ENCODE data around the gene WDR17.

WDR17 gene

GRCh38 chr4:176191974-176192373 lies 126.3 kb downstream of the WDR17 start:
- TF ChIP-seq CTCF (IDR thresholded peaks at IDR 0.05): peak; percentile 38; the same call in 1 of the 2 replicates

GRCh38 chr4:176193126-176193525 lies 127.5 kb downstream of the WDR17 start:
- no peak for TF ChIP-seq CTCF (IDR thresholded peaks at IDR 0.05)

GRCh38 chr4:176193938-176194337 lies 128.3 kb downstream of the WDR17 start:
- TF ChIP-seq CTCF (IDR thresholded peaks at IDR 0.05): no peak

GRCh38 chr4:176195184-176195978 lies 129.7 kb downstream of the WDR17 start, which contains the start of gene SPATA4:
SPATA4 (minus strand) TSS chr4:176195585; CDS start chr4:176195562, 23 bp downstream.
- TF ChIP-seq CTCF (IDR thresholded peaks at IDR 0.05): no peak

GRCh38 chr4:176198316-176198903 lies 132.8 kb downstream of the WDR17 start:
- TF ChIP-seq CTCF (IDR thresholded peaks at IDR 0.05): no peak

GRCh38 chr4:176205299-176205698 lies 139.7 kb downstream of the WDR17 start:
- no peak for TF ChIP-seq CTCF (IDR thresholded peaks at IDR 0.05)

GRCh38 chr4:176207839-176208238 lies 142.2 kb downstream of the WDR17 start:
- TF ChIP-seq CTCF (IDR thresholded peaks at IDR 0.05): no peak

All from LNCAP (cell line).